Measurements from ENCODE around the gene JMJD1C.
"Not testable (repeated sequence)": the region's sequence is repeated elsewhere in the genome, so short reads cannot be mapped to it uniquely, and the experiment has no call there.

DNA sequence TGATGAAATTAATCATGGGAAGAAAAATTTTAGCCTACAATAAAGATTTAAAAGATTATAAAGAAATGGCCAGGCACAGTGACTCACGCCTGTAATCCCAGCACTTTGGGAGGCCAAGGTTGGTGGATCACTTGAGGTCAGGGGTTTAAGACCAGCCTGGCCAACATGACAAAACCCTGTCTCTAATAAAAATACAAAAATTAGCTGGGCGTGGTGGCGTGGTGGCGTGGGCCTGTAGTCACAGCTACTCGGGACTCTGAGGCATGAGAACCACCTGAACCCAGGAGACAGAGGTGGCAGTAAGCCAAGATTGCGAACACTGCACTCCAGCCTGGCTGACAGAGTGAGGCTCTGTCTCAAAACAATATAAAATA, 26.5 kb upstream of the JMJD1C start:
- not testable (repeated sequence) for TF ChIP-seq TAF1 (IDR thresholded peaks at IDR 0.05; ENCODE audit: borderline replicate concordance, low read depth, low read length); POLR2A (IDR thresholded peaks at IDR 0.05; ENCODE audit: low read depth, low read length); POLR2AphosphoS5 (IDR thresholded peaks at IDR 0.05; ENCODE audit: low read depth, low read length)
